H9 (cell line): ENCODE measurements around the gene XYLB. TPM values are rescaled to one million over a fixed set of nuclear protein-coding genes. Genes with fewer than 3 reads are reported as not detected.

Experiments used
- DNase-seq: peaks from one replicate; pipeline ENCODE4 v3.0.0-alpha.2; 2017
- H2AFZ ChIP-seq: one replicate; pipeline ENCODE4 v1.6.1; 2013; ENCODE audit warnings: mild to moderate bottlenecking, low read length, control low read depth, moderate library complexity
- H2AK5ac ChIP-seq: 2 replicates; pipeline ENCODE4 v1.6.1; 2013; ENCODE audit warnings: low read length, control low read depth, mixed read lengths; ENCODE audit not compliant: insufficient read length
- H2BK120ac ChIP-seq: one replicate; pipeline ENCODE4 v1.6.1; 2013; ENCODE audit warnings: low read depth, mild to moderate bottlenecking, low read length, control low read depth, inconsistent platforms; ENCODE audit not compliant: poor library complexity, severe bottlenecking
- H2BK12ac ChIP-seq: 2 replicates; pipeline ENCODE4 v1.6.1; 2013; ENCODE audit warnings: low read length, control low read depth, mixed read lengths, low read depth; ENCODE audit not compliant: insufficient read length
- H2BK15ac ChIP-seq: 2 replicates; pipeline ENCODE4 v1.6.1; 2013; ENCODE audit warnings: low read depth, low read length, control low read depth
- H2BK20ac ChIP-seq: one replicate; pipeline ENCODE4 v1.6.1; 2013; ENCODE audit warnings: low read depth, mild to moderate bottlenecking, low read length, control low read depth, inconsistent platforms; ENCODE audit not compliant: poor library complexity, severe bottlenecking
- H2BK5ac ChIP-seq: 2 replicates; pipeline ENCODE4 v1.6.1; 2013; ENCODE audit warnings: low read length, control low read depth, mixed read lengths; ENCODE audit not compliant: insufficient read length
- H3K14ac ChIP-seq: 2 replicates; pipeline ENCODE4 v1.6.1; 2013; ENCODE audit warnings: low read length, control low read depth; ENCODE audit not compliant: insufficient read depth
- H3K18ac ChIP-seq: 2 replicates; pipeline ENCODE4 v1.6.1; 2013; ENCODE audit warnings: low read depth, mild to moderate bottlenecking, mixed read lengths, low read length, control low read depth; ENCODE audit not compliant: insufficient read length
- H3K23ac ChIP-seq: 2 replicates; pipeline ENCODE4 v1.6.1; 2013; ENCODE audit warnings: low read length, control low read depth, mixed read lengths, low read depth; ENCODE audit not compliant: insufficient read length
- H3K23me2 ChIP-seq: 2 replicates; pipeline ENCODE4 v1.6.1; 2013; ENCODE audit warnings: low read depth, mild to moderate bottlenecking, mixed read lengths, low read length, control low read depth; ENCODE audit not compliant: insufficient read length, poor library complexity, severe bottlenecking
- H3K27ac ChIP-seq: 2 replicates; pipeline ENCODE4 v1.5.1; 2013; ENCODE audit warnings: low read length, control low read depth, mixed read lengths, low read depth; ENCODE audit not compliant: insufficient read length
- H3K27me3 ChIP-seq: 2 replicates; pipeline ENCODE4 v1.6.1; 2013; ENCODE audit warnings: low read length, control low read depth, inconsistent platforms; ENCODE audit not compliant: insufficient read depth
- H3K4ac ChIP-seq: 2 replicates; pipeline ENCODE4 v1.6.1; 2013; ENCODE audit warnings: low read depth, mild to moderate bottlenecking, control low read depth, inconsistent platforms, low read length, moderate library complexity
- H3K4me1 ChIP-seq: 2 replicates; pipeline ENCODE4 v1.6.1; 2013; ENCODE audit warnings: low read length, control low read depth, inconsistent platforms; ENCODE audit not compliant: insufficient read depth
- H3K4me2 ChIP-seq: 2 replicates; pipeline ENCODE4 v1.6.1; 2013; ENCODE audit warnings: low read length, control low read depth, mixed read lengths; ENCODE audit not compliant: insufficient read length, insufficient read depth
- H3K56ac ChIP-seq: 2 replicates; pipeline ENCODE4 v1.6.1; 2013; ENCODE audit warnings: low read depth, mild to moderate bottlenecking, mixed read lengths, low read length, control low read depth; ENCODE audit not compliant: insufficient read length
- H3K79me1 ChIP-seq: 2 replicates; pipeline ENCODE4 v1.6.1; 2013; ENCODE audit warnings: low read depth, mild to moderate bottlenecking, moderate library complexity, low read length, control low read depth, inconsistent platforms; ENCODE audit not compliant: insufficient read depth, poor library complexity, severe bottlenecking
- H3K79me2 ChIP-seq: 2 replicates; pipeline ENCODE4 v1.6.1; 2013; ENCODE audit warnings: low read length, control low read depth, inconsistent platforms; ENCODE audit not compliant: insufficient read depth
- H3K9ac ChIP-seq: 2 replicates; pipeline ENCODE4 v1.6.1; 2013; ENCODE audit warnings: low read length, control low read depth, mixed read lengths; ENCODE audit not compliant: insufficient read length; ENCODE audit errors: extremely low read depth
- H3K9me3 ChIP-seq: one replicate; pipeline ENCODE4 v1.6.1; 2013; ENCODE audit warnings: low read depth, low read length, inconsistent platforms; ENCODE audit not compliant: control insufficient read depth
- H3T11ph ChIP-seq: one replicate; pipeline ENCODE4 v1.6.1; 2013; ENCODE audit warnings: mild to moderate bottlenecking, low read length, control low read depth, inconsistent platforms
- H4K20me1 ChIP-seq: one replicate; pipeline ENCODE4 v1.6.1; 2013; ENCODE audit not compliant: control insufficient read depth, insufficient read length, insufficient read depth
- H4K5ac ChIP-seq: 2 replicates; pipeline ENCODE4 v1.6.1; 2013; ENCODE audit warnings: low read depth, mild to moderate bottlenecking, mixed read lengths, low read length, control low read depth; ENCODE audit not compliant: insufficient read length
- H4K8ac ChIP-seq: replicated peaks from 2 replicates; pipeline ENCODE4 v1.6.1; 2013; ENCODE audit warnings: low read length, control low read depth, mixed read lengths, low read depth; ENCODE audit not compliant: insufficient read length
- H4K91ac ChIP-seq: 2 replicates; pipeline ENCODE4 v1.6.1; 2013; ENCODE audit warnings: low read depth, mild to moderate bottlenecking, moderate library complexity, mixed read lengths, low read length, control low read depth; ENCODE audit not compliant: insufficient read length
- H3K27ac Mint-ChIP-seq, 3 experiments: 2 replicates in 2 of 3; 3 replicates in 1 of 3; pipeline ENCODE4 v1.8.0; 2020 to 2021; ENCODE audit warnings: mixed read lengths in 3 of 3, mild to moderate bottlenecking in 1 of 3, moderate library complexity in 1 of 3
- H3K27me3 Mint-ChIP-seq: 2 replicates; pipeline ENCODE4 v1.8.0; 2021; ENCODE audit warnings: low read depth, mild to moderate bottlenecking, moderate library complexity, mixed read lengths
- H3K36me3 Mint-ChIP-seq, 3 experiments: 2 replicates in 2 of 3; 3 replicates in 1 of 3; pipeline ENCODE4 v1.8.0; 2020 to 2021; ENCODE audit warnings: low read depth in 3 of 3, mixed read lengths in 3 of 3; ENCODE audit not compliant: insufficient read depth in 1 of 3
- H3K4me1 Mint-ChIP-seq, 2 experiments: 2 replicates each; pipeline ENCODE4 v1.8.0; 2020; ENCODE audit warnings: mixed read lengths in 2 of 2
- H3K4me3 Mint-ChIP-seq, 2 experiments: 2 replicates in 1 of 2; 3 replicates in 1 of 2; pipeline ENCODE4 v1.8.0; 2020 to 2021; ENCODE audit warnings: mild to moderate bottlenecking in 2 of 2, mixed read lengths in 2 of 2, moderate library complexity in 1 of 2
- H3K9me3 Mint-ChIP-seq, 2 experiments: 2 replicates in 1 of 2; 3 replicates in 1 of 2; pipeline ENCODE4 v1.8.0; 2020; ENCODE audit warnings: mild to moderate bottlenecking in 2 of 2, mixed read lengths in 2 of 2, moderate library complexity in 1 of 2
- WGBS: extraction: QIAGEN DNeasy Blood & Tissue Kit; methylation state at CpG from one replicate; pipeline ENCODE4 v1.1.7; 2013; ENCODE audit warnings: missing lambda C conversion rate, low lambda C conversion rate, mixed read lengths; ENCODE audit not compliant: insufficient read length; ENCODE audit errors: extremely low coverage; 5-methylcytosine and 5-hydroxymethylcytosine counted together
- total RNA-seq: library from RNA; stranded (reverse); gene quantifications from 2 replicates; pipeline ENCODE4 v1.2.1, GENCODE V29; 2021
- TF ChIP-seq, protein P1 (sequence below): fragments of 200-600 bp; sonication (generic); conservative IDR thresholded peaks from 3 replicates; pipeline ENCODE4 v1.8.0; 2021; ENCODE audit warnings: antibody characterized with exemption, mild to moderate bottlenecking

Gene XYLB
- total RNA-seq, 1 experiment from 2014 or later = 2.6 TPM

DNA sequence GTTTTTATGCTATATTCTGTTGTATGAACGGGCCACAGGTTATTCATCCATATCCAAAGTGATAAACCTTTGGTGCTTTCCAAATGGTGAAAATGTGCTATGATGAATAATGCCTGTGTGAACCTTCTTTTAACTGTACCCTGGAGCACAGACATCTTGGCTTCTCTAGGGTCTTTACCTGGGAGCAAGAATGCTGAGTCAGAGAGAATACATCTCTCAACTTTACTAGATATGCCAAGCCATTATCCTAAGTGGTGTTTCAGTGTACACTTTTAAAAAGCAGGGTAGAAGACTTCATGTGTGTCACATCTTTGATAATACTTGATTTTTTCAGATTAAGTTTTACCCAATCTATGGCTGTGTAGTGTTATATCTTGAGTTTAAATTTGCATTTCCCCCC is 23.5 kb upstream of the XYLB start:
- WGBS = no CpG with 5 or more reads among the region's 1 CpG
- Mint-ChIP-seq H3K27ac (no peak overlapping the region), H3K4me3 (no peak overlapping the region)

More for the DNA sequence above, 23.5 kb upstream of the XYLB start:
- Histone ChIP-seq H3K4me1 (no peaks in the 10 kb centered on the region), H3K79me2 (no peaks in the 10 kb centered on the region), H4K20me1 (no peaks in the 10 kb centered on the region), H3K14ac (no peak overlapping the region), H2BK20ac (no peak overlapping the region), H3T11ph (no peak overlapping the region), H2BK5ac (no peak overlapping the region), H3K23me2 (no peaks in the 10 kb centered on the region), H3K56ac (no peak overlapping the region), H3K23ac (no peak overlapping the region), H2BK12ac (no peak overlapping the region), H2BK120ac (no peak overlapping the region), H4K91ac (no peak overlapping the region), H3K9me3 (no peaks in the 10 kb centered on the region), H2AFZ (no peak overlapping the region), H4K5ac (no peak overlapping the region), H2AK5ac (no peak overlapping the region), H3K4me2 (no peak overlapping the region), H3K27me3 (no peaks in the 10 kb centered on the region), H3K27ac (no peak overlapping the region), H3K18ac (no peak overlapping the region), H3K4ac (no peak overlapping the region), H3K79me1 (no peaks in the 10 kb centered on the region), H4K8ac (no peak overlapping the region), H2BK15ac (no peak overlapping the region), H3K9ac (no peak overlapping the region)
- peaks cover 2 to 7% of the 10 kb centered on the region in 2 experiments; a peak in 4 of 5 replicates for H3K9me3 Mint-ChIP-seq
- no peaks in the 10 kb centered on the region for H3K4me1 Mint-ChIP-seq
- TF ChIP-seq, protein P1, sequence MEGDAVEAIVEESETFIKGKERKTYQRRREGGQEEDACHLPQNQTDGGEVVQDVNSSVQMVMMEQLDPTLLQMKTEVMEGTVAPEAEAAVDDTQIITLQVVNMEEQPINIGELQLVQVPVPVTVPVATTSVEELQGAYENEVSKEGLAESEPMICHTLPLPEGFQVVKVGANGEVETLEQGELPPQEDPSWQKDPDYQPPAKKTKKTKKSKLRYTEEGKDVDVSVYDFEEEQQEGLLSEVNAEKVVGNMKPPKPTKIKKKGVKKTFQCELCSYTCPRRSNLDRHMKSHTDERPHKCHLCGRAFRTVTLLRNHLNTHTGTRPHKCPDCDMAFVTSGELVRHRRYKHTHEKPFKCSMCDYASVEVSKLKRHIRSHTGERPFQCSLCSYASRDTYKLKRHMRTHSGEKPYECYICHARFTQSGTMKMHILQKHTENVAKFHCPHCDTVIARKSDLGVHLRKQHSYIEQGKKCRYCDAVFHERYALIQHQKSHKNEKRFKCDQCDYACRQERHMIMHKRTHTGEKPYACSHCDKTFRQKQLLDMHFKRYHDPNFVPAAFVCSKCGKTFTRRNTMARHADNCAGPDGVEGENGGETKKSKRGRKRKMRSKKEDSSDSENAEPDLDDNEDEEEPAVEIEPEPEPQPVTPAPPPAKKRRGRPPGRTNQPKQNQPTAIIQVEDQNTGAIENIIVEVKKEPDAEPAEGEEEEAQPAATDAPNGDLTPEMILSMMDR = no peak
- H3K36me3 Mint-ChIP-seq = no peaks in the 10 kb centered on the region; a peak in 1 of 7 replicates
- no peak for DNase-seq
- H3K27me3 Mint-ChIP-seq = peaks cover 3% of the 10 kb centered on the region; the same call in 1 of the 2 replicates
